HG02981 (cell line): ENCODE data around the gene PCDH9.

Experiments used
- ATAC-seq: cut with Tn5 transposase; IDR thresholded peaks from one replicate; pipeline ENCODE4 v1.9.1; 2021; ENCODE audit warnings: mild to moderate bottlenecking, moderate library complexity; ENCODE audit not compliant: unreplicated experiment

PCDH9 gene

GRCh38 chr13:66556306-66556705 lies 673.8 kb downstream of the PCDH9 start:
- no peak for ATAC-seq

- ATAC-seq, result no peak
Observed at GRCh38 chr13:66553391-66553790, 676.7 kb downstream of the PCDH9 start.

GRCh38 chr13:66551128-66551527 lies 679.0 kb downstream of the PCDH9 start:
- ATAC-seq, result no peak

- no peak for ATAC-seq
Observed at GRCh38 chr13:66547685-66548084, 682.5 kb downstream of the PCDH9 start.

- ATAC-seq, result no peak
Observed at GRCh38 chr13:66546534-66547379, 683.4 kb downstream of the PCDH9 start.

- no peak for ATAC-seq
Observed at GRCh38 chr13:66543780-66544179, 686.4 kb downstream of the PCDH9 start.

- no peak for ATAC-seq
Observed at GRCh38 chr13:66537417-66537816, 692.7 kb downstream of the PCDH9 start.

- ATAC-seq, result no peak
Observed at GRCh38 chr13:66536746-66537145, 693.4 kb downstream of the PCDH9 start.

- ATAC-seq, result no peak
Observed at GRCh38 chr13:66534561-66534960, 695.6 kb downstream of the PCDH9 start.

GRCh38 chr13:66532845-66533244 lies 697.3 kb downstream of the PCDH9 start:
- ATAC-seq, result no peak

GRCh38 chr13:66532146-66532545 lies 698.0 kb downstream of the PCDH9 start:
- no peak for ATAC-seq

- ATAC-seq, result no peak
Observed at GRCh38 chr13:66530686-66531085, 699.5 kb downstream of the PCDH9 start.

- no peak for ATAC-seq
Observed at GRCh38 chr13:66530158-66530557, 700.0 kb downstream of the PCDH9 start.

- ATAC-seq, result no peak
Observed at GRCh38 chr13:66528944-66529576, 701.1 kb downstream of the PCDH9 start.

GRCh38 chr13:66528180-66528579 lies 702.0 kb downstream of the PCDH9 start:
- ATAC-seq, result no peak

GRCh38 chr13:66520511-66521355 lies 709.4 kb downstream of the PCDH9 start:
- no peak for ATAC-seq

- no peak for ATAC-seq
Observed at GRCh38 chr13:66519259-66519658, 710.9 kb downstream of the PCDH9 start.

- ATAC-seq, result no peak
Observed at GRCh38 chr13:66518068-66518467, 712.1 kb downstream of the PCDH9 start.

GRCh38 chr13:66513728-66514127 lies 716.4 kb downstream of the PCDH9 start:
- no peak for ATAC-seq

- no peak for ATAC-seq
Observed at GRCh38 chr13:66509175-66509574, 721.0 kb downstream of the PCDH9 start.

- no peak for ATAC-seq
Observed at GRCh38 chr13:66508153-66508909, 721.8 kb downstream of the PCDH9 start.
